GM11168 (cell line): ENCODE data around the gene EXOC7.

Source experiments
- in situ Hi-C: fragments of 300-500 bp; cut with MboI; formaldehyde crosslinking; loops from one replicate; pipeline ENCODE4 v1.12.0; 2022; ENCODE audit warnings: low sequenced_read_pairs; ENCODE audit not compliant: unreplicated experiment

The EXOC7 gene

GRCh38 chr17:76138896-76139752 is 35.5 kb upstream of the EXOC7 start:
- in situ Hi-C loops = no loop called here

- in situ Hi-C loops = no loop called here
Observed at GRCh38 chr17:76138234-76138895, 34.8 kb upstream of the EXOC7 start.

GRCh38 chr17:76137351-76138233 is 34.0 kb upstream of the EXOC7 start:
- in situ Hi-C loops = no loop called here

- in situ Hi-C loops = no loop called here
Observed at GRCh38 chr17:76137001-76137350, 33.4 kb upstream of the EXOC7 start.

GRCh38 chr17:76136276-76137000 is 32.9 kb upstream of the EXOC7 start:
- in situ Hi-C loops = no loop called here

- in situ Hi-C loops = no loop called here
Observed at GRCh38 chr17:76135810-76136188, 32.2 kb upstream of the EXOC7 start.

GRCh38 chr17:76134911-76135809 is 31.6 kb upstream of the EXOC7 start:
- in situ Hi-C loops = no loop called here

GRCh38 chr17:76132574-76133338 is 29.2 kb upstream of the EXOC7 start:
- in situ Hi-C loops = no loop called here

GRCh38 chr17:76131692-76132573 is 28.3 kb upstream of the EXOC7 start:
- in situ Hi-C loops = no loop called here

GRCh38 chr17:76131051-76131691 is 27.6 kb upstream of the EXOC7 start:
- in situ Hi-C loops = no loop called here

- in situ Hi-C loops = no loop called here
Observed at GRCh38 chr17:76130473-76130872, 26.9 kb upstream of the EXOC7 start.

GRCh38 chr17:76125922-76126321 is 22.3 kb upstream of the EXOC7 start:
- in situ Hi-C loops = loop anchor here (10.0 kb wide), 1 partner anchor 49 kb away; no protein-coding TSS in a partner anchor

- in situ Hi-C loops = loop anchor here (10.0 kb wide), 1 partner anchor 49 kb away; no protein-coding TSS in a partner anchor
Observed at GRCh38 chr17:76125391-76125675, 21.7 kb upstream of the EXOC7 start.

- in situ Hi-C loops = loop anchor here (10.0 kb wide), 1 partner anchor 50 kb away; no protein-coding TSS in a partner anchor
Observed at GRCh38 chr17:76124582-76125390, 21.2 kb upstream of the EXOC7 start.

GRCh38 chr17:76123749-76124581 is 20.4 kb upstream of the EXOC7 start:
- in situ Hi-C loops = loop anchor here (10.0 kb wide), 1 partner anchor 51 kb away; no protein-coding TSS in a partner anchor
